HG02763 (cell line): ENCODE measurements around the gene MAD1L1.
A peak's percentile ranks its signal among the peaks of the same experiment; 100 is the strongest.
"Not testable (repeated sequence)": the region's sequence is repeated elsewhere in the genome, so short reads cannot be mapped to it uniquely, and the experiment has no call there.

Experiments
- ATAC-seq: cut with Tn5 transposase; IDR thresholded peaks from one replicate; pipeline ENCODE4 v1.9.1; 2021; ENCODE audit warnings: mild to moderate bottlenecking, moderate library complexity; ENCODE audit not compliant: unreplicated experiment

Gene MAD1L1

GRCh38 chr7:2180081-2180480 lies 52.7 kb downstream of the MAD1L1 start:
- no peak for ATAC-seq

GRCh38 chr7:2175514-2175913 lies 57.2 kb downstream of the MAD1L1 start:
- no peak for ATAC-seq

GRCh38 chr7:2175091-2175490 lies 57.7 kb downstream of the MAD1L1 start:
- no peak for ATAC-seq

- no peak for ATAC-seq
Measured at GRCh38 chr7:2173189-2173827, 59.4 kb downstream of the MAD1L1 start.

DNA sequence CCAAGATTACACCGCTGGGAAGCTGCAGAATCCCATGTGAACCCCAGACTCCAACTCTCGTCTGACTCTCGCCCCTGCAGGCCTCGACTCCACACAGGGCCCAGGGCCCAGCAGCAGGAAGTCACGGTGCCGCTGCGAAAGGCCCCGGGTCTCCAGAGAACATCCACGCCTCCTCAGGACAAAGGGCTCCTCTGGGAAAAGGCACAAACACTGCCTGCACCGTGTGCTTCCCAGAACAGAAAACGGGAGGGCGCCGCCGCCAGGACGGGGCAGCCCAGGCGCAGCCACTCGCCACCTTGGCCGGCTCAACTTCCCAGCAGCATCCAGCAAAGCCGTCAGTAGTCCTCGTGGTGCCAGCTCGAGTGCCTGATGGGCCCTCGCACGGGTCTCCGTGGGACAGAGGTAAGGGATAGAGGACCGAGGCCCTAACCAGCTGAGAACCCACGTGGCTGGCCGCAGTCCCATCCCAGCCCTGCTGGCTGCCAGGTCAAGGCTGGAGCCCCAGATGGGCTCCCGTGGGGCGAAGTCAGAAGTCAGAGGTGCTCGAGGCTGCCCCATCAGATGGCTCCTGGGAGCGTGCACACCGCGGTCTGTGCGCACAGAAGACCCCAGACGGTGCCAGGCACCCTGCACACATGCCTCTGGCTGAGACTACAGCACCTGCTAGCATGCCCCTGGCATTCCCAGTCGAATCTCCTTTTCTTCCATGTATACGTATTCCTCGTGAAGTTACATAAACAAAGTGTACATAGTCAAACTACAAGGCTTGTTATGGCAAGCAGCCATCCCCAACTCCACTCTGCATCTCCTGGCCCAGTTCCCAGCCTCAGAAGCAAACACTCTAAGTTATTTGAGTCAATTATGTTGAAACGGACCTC lies 60.2 kb downstream of the MAD1L1 start:
- no peak for ATAC-seq

DNA sequence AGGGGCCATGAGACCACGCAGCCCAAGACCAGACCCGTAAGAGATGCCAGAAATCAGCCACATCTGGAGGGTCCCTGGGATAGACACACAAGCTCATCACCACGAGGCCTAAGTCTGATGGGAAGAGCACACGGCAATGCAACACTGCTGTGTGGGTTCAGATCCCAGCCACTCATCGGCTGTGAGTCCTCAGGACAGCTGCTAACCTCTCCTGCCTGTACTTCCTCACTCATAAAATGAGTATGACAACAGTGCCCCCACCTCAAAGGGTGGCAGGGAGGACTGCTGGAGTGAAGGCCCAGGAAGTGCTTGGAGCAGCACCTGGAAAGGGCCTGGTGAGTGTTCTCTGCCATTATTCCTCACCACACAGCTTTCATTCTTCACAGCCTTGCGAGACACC lies 60.9 kb downstream of the MAD1L1 start:
- no peak for ATAC-seq

DNA sequence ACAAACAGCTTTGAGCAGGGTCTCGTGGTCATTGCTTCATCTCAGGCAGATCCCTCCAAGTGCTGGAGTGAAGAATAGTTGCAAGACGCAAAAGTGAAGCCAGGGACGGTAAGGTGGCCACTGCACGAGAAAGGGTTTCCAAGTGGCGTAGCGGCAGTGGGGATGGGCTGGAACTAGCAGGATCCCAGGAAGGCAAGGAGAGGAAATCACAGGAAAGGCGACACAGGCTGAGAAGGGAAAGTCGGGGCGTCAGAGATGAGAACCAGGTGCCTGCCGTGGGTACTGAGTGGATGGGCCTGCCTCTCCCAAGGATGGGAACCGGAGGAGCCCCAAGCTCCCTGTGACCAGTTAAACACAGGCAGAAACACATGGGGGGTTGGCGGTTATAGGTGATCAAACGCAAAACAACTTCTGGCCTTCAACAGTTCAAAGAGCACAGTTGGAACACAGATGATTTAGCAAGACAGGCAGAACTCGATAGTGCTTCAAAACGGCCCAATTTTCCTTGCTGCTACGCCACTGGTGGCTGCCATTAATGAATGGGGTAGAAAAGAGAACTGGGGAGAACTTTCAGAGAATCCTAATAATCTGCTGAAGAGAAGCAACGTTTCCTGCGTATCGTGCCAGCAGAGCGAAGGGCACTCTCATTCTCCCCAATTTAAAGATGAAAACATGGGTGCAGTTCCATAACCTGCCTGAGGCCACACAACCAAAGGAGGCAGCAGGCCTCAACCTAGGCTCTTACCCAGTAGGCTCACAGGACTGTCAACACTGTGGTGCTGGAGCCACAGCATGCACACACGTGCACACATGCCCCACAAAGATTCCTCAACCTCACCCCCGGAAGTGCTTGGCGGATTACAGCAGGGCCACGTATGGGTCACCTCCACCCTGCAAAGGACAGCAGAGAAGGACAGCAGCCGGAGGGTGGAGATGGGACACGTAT lies 61.9 kb downstream of the MAD1L1 start:
- ATAC-seq, result no peak

- ATAC-seq, result no peak
Measured at GRCh38 chr7:2169923-2170575, 62.7 kb downstream of the MAD1L1 start.

DNA sequence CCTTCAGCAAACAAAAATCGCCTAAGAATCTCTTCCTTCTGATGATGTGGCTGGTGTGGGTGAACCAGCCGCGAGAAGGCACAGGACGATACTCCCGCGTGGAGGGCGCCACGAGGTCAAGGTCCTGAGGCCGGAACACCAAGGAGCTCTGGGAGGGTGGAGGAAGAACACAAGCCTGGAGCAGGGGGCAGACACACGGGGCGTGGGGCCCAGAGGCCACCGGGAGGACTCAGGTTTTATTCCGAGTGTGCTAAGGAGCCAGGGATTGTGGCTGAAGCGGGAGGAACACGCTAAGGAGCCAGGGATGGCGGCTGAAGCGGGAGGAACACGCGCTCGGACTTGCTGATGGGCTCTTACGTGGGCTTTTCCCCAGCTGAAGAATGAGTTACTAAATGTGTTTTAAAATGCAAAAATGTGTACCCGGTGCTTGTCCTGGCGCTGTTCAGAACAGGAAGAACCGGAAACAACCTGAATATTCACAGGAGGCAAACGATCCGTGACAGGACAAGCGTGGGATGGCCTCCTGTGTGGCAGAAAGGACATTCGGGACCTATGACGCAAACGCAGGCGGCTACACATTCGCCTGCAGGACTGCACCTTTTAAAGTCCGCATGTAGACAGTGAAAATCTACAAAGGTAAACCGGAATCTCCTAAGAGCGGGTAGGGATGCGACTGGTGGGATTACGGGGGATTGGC lies 64.0 kb downstream of the MAD1L1 start:
- no peak for ATAC-seq

GRCh38 chr7:2166625-2167280 lies 66.0 kb downstream of the MAD1L1 start:
- ATAC-seq, result no peak

DNA sequence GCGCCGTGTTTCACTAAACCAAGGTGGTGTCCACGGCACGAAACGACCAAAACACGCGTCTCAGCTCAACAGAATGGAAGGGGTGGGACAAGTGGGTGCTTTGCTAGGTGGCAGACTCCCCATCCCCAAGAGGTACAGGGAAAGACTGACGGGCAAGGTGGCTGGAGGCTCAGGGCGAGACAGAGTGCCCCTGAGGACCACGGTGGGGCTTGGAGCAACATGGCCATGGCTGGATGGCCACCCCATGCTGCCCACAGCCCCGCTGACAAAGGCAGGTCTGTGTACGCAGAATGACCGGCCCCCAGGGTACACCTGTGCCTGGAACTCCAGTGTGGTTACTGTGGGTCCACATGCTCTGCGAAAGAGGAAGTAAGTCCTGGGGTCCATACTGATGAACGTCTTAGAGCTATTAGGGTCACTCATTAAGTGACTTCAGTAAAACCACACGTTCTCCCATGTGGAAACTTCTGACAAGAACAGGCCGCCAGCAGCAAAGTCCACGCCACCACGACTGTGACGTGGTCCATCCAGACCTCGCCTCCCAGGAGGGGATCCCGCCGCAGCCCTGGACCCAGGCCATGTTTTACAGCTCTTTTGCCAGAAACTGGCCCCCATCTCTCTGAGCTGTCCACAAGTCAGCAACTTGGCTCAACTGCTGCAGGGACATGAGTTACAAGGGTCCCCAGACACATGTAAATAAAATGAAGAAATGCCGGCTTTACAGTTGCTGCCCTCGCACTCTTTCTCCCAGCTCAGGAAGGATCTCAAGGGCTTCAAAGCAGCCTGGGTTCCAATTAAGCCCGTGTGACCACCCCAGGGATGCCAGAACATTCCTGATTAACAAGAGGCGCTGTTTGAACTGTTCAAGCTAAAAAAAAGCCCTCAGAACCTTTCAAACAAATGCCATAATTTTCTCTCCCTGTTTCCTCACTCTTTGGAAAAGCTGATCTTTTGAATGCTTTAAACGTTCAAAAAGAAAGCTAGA lies 66.8 kb downstream of the MAD1L1 start:
- peak; percentile 75 for ATAC-seq

DNA sequence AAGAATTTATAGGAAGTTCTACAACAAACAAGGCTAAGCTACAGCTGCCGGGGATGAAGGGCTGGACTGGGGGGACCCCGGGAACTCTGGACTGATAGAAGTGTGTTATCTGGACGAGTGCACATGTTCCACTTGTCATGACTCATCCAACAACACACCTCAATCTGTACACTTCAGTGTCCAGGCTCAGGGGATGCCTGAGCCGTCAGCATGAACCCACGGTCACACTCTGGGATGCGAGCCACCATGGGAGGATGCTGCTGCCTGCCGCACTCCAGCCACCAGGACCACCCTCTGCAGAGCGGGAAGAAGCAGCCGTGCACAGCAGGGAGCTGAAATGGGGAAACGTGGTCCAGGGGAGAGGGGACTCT lies 67.5 kb downstream of the MAD1L1 start:
- ATAC-seq, result no peak

GRCh38 chr7:2164646-2165045 lies 68.1 kb downstream of the MAD1L1 start:
- no peak for ATAC-seq

DNA sequence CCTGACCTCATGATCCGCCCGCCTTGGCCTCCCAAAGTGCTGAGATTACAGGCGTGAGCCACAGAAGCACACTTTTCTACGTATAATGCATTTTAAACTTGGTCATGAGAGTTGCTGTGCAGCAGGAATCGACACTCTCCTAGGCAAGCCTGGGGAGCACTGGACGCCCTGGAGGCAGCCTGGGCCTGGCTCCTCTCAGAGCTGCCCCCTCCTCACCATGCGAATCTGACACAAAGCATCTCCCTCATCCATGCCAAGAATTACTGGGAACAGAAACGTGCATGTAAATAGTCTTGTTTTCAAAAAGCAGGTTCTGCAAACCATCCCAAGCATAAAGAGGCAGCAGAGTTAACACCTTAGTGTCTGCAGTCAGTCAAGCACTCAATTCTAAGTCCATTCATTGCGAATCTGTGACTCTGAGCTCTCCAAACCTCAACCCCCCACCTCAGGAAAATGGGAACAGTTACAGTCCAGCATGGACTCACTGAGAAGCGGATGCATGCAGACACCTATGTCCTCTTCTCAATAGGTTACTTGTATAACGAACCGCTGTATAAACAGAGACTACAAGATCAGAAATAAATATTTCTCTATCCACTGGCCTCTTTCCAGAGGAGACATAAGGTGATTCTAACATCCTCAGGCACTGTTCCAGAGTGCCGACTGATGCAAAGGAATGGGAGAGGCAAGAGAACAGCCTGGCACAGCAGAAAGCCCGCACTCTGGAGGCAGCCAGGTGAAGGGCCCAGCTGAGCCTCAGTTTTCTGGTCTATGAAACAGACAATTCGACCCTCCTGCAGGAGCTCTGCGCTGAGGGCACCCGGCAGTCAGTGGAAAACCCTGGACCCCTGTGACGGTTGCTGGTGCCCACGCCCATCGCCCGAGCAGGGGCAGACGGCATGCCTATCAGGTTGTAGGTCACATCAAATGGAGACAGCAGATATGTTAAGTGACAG lies 68.9 kb downstream of the MAD1L1 start:
- no peak for ATAC-seq

- no peak for ATAC-seq
Measured at GRCh38 chr7:2162959-2163358, 69.8 kb downstream of the MAD1L1 start.

- not testable (repeated sequence) for ATAC-seq
Measured at GRCh38 chr7:2162004-2162902, 70.5 kb downstream of the MAD1L1 start.
